HUDEP-2 (cell line): Measurements from ENCODE around the gene INSYN1.
A peak's percentile ranks its signal among the peaks of the same experiment; 100 is the strongest.
"Not testable (repeated sequence)": the region's sequence is repeated elsewhere in the genome, so short reads cannot be mapped to it uniquely, and the experiment has no call there.

Experiments used
- DNase-seq, 76 experiments: peaks; one replicate each; lab custom pipeline; 2025; ENCODE audit not compliant: unreplicated experiment in 76 of 76; lab: John Stamatoyannopoulos, UW

INSYN1 gene

GRCh38 chr15:73716417-73716816 lies 36.7 kb downstream of the INSYN1 start:
- DNase-seq: no peak

- DNase-seq: no peak
These were observed 37.7 kb downstream of the INSYN1 start for GRCh38 chr15:73715417-73715816.

DNA sequence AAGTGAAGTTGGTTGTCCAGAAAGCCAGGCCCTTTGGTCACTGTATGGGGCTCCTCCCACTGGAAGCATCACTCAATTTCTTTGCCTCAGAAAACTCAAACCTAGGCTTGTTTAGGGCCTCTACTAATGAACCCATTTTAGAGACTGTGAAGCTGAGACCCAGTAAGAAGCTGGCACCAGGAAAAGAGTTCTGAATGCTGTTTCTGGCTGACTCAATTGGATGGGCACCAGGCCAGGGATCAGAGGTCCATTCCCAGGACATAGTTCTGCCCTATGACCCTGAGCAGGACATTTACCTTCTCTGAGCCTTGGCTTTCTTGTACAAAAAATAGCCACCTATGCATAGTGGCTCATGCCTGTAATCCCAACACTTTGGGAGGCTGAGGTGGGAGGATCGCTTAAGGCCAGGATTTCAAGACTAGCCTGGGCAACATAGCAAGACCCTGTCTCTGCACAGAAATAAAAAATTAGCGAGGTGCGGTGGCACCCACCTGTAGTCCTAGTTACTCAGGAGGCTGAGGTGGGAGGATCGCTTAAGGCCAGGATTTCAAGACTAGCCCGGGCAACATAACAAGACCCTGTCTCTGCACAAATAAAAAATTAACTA lies 38.4 kb downstream of the INSYN1 start:
- DNase-seq: no peak

- no peak for DNase-seq
These were observed 41.0 kb downstream of the INSYN1 start for GRCh38 chr15:73712107-73712506.

- no peak for DNase-seq
These were observed 41.6 kb downstream of the INSYN1 start for GRCh38 chr15:73711526-73711925.

DNA sequence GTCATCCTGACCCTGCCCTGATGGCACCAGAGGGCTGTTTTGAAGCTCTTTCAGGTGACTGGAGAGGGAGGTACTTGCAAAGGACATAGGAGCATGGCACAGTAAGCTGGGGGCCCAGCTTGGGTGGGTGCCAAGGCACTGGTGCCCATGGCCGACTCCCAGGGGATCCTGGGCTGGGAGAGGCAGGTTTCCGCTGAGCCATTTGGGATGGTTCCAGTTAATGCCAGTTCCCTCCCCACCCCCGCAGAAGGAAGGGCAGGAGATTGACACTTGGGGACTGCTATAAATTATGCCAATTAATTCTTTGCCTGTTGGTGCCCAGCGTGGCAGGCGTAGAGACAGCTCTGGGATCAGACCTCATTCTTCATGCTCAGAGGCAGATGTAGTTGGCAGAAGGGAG lies 42.8 kb downstream of the INSYN1 start:
- no peak for DNase-seq

DNA sequence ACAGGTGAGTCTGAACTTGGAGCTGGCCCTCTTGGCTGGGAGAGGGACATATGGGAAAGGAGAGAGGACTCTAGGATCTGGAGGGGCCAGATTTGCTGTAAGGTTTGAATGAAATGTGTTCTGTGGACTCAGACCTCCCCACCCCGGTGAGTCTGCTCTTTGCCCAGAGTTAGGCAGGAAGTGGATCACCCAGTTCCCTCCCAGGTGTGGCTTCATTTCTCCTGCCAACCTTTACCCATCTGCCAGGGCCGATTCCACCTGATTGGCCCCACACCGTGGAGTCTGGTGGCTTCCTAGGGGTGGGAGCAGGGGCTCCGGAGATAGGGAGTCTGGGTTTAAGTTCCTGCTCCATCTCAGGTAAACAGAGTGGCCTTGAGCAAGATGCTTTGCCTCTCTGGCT lies 43.5 kb downstream of the INSYN1 start:
- DNase-seq: no peak

GRCh38 chr15:73709241-73709640 lies 43.9 kb downstream of the INSYN1 start:
- no peak for DNase-seq

GRCh38 chr15:73708691-73709090 lies 44.5 kb downstream of the INSYN1 start:
- no peak for DNase-seq

DNA sequence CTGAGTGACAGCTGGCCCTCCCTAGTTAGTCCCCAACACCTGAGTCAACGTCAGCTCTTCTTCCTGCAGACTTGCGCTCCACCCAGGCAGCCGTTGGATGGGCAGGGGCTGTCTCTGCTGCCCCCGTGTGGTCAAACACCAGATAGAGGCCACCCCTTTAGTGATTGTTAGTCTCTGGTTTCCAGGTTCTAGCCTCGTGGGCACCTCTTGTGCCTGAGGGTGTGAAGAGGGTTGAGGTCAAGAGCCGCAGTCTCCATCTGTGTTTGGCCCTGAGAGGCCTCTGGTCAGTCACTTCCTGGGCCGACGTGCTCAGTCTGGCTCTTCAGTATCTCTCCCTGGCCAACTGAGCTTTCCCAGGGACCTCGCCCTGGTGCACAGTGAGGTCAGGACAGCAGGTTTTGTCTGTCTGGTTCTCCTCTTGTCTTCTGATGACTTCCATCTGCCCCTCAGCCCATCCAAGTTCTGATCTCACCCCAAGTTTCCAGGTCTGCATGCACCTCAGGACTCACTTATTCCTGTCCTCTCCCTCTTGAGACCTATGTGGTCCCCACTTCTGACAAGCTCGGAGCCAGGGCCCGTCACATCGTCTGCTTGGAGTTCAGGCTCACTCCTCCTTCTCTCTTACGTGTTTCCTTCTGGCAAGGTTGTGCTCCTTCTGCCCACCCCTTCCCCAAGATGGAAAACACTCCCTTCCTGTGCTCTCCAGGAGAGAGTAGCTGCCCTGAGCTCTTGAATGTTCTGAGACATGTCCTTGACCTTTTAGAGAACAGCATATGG lies 48.1 kb downstream of the INSYN1 start:
- DNase-seq: peak in 49 of 76 experiments; percentile 5 to 62 (median 27)

- DNase-seq: not testable (repeated sequence)
These were observed 48.8 kb downstream of the INSYN1 start for GRCh38 chr15:73704142-73704868.

GRCh38 chr15:73703601-73704000 lies 49.5 kb downstream of the INSYN1 start:
- DNase-seq: not testable (repeated sequence)

DNA sequence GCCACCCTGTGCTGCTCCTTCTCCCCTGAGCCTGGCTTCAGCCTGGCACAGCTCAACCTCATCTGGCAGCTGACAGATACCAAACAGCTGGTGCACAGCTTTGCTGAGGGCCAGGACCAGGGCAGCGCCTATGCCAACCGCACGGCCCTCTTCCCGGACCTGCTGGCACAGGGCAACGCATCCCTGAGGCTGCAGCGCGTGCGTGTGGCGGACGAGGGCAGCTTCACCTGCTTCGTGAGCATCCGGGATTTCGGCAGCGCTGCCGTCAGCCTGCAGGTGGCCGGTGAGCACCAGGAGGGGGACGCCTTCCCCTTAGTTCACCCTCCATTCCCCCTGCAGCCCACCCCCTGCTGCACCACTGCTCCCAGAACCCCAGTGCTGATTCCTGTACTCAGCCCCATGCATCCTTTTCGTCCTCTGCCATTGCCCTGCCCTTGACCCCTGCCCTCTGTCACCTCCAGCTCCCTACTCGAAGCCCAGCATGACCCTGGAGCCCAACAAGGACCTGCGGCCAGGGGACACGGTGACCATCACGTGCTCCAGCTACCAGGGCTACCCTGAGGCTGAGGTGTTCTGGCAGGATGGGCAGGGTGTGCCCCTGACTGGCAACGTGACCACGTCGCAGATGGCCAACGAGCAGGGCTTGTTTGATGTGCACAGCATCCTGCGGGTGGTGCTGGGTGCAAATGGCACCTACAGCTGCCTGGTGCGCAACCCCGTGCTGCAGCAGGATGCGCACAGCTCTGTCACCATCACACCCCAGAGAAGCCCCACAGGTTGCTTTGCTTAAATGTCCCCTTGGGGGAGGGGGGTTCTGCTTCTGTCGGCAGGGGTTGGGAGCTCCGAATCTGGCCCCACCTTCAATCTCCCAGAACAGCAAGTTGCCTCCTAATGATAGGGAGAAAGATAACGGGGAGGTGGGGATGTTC lies 50.6 kb downstream of the INSYN1 start:
- not testable (repeated sequence) for DNase-seq

DNA sequence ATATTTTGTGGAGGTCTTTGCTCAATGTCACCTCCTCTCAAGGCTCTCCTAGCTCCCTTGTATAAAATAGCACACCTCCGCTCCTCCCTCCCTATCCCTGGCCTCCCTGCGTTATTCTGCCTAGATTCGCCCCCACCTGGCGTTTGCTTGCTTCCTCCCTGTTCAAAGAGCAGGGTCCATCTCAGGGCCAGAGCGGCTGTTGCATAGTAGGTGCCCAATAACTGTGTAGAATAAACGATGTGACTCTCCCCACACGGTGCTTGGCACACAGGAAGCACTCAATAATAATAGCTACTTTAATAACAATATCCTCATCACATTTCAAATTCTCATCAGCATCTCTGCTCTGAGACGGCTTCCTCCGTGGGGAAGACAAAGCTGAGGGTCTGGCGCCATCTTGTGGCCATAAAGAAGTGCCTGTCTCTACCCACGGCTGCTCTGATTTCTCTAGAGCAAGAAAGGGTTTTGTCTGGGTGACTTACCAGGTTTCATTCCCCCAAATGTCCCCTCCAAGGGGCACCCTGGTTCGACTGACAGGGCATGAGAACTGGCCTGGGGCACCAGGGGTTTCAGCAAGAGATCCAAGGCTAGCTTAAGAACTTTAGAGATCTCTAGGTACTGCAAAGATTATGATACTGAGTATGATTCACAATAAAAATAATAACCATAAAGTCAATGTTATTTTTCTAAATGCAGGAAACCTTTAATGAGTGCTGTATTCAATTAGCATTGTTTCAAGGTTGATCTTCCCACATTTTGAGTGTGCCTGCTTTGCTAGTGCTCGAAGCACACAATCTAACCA lies 52.9 kb downstream of the INSYN1 start:
- peak in 56 of 76 experiments; percentile 2 to 73 (median 38) for DNase-seq

DNA sequence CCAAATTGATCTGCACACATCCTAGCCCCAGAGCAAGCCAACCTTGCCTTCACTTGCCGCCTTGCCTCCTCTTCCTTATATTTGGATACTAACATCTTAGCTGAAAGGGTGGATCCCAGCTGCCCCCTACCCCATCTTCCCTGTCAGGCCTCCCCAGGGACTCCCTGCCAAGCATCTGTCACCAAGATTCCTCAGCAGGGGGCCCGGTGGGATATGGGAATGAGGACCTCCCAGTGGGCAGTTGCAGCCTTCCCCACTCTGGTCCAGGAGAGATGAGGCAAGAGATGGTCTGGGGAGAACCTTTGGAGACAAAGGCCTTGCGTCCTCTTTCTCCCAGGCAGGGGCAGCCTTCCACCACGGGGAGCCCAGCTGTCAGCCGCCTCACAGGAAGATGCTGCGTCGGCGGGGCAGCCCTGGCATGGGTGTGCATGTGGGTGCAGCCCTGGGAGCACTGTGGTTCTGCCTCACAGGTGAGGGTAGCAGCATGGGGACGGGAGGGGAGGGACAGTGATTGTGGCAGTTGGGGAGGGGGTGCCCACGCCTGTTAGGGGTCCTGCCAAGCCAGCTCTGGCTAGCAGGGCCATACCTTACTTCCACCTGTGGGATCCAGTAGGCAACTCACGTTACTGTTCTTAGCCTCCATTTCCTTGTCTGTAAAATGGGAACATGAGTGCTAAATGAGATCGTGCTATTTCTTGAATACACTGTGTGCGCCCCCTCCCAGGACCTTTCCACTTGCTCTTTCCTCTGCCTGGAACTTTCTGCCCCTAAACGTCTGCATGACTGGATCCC lies 53.7 kb downstream of the INSYN1 start:
- no peak for DNase-seq

GRCh38 chr15:73697033-73697467 lies 56.1 kb downstream of the INSYN1 start:
- no peak for DNase-seq

DNA sequence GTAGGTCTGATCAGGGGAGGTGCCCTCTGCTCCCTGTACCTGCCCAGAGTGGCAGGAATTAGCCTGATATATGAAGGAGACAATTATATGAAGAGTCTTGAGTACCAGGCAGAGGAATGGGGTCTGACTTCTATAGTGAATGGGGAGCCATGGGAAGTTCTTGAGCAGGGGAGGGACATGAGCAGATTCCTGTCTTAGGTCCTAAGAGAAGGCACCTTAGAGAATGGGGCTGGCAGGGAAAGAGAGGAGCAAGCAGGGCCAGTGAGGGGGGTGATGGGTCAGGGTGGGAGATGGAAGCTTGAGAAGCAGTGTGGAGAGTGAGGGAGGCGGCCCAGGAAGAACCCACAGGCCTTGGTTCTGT lies 56.5 kb downstream of the INSYN1 start:
- DNase-seq: no peak

- no peak for DNase-seq
These were observed 57.1 kb downstream of the INSYN1 start for GRCh38 chr15:73695773-73696640.
